Ureter (tissue), 1 donor: Measurements from ENCODE around the gene ZBTB46. TPM values are rescaled to one million over a fixed set of nuclear protein-coding genes. Genes with fewer than 3 reads are reported as not detected.
"Not testable (repeated sequence)": the region's sequence is repeated elsewhere in the genome, so short reads cannot be mapped to it uniquely, and the experiment has no call there.

Source experiments
- DNase-seq: peaks from one replicate; pipeline ENCODE4 v3.0.0-alpha.2; 2020; ENCODE audit warnings: low spot score
- total RNA-seq: library from RNA; stranded (reverse); gene quantifications from one replicate; pipeline ENCODE4 v1.2.4, GENCODE V29; 2023
- donor health status: DM: yes; HTN: yes; CAD: no.

The ZBTB46 gene
- total RNA-seq, 1 donor from 2014 or later = 10.2 TPM

- no peak for DNase-seq
Observed at GRCh38 chr20:63858393-63859165, 27.5 kb upstream of the ZBTB46 start.

- no peak for DNase-seq
Observed at GRCh38 chr20:63857764-63858392, 26.8 kb upstream of the ZBTB46 start.

DNA sequence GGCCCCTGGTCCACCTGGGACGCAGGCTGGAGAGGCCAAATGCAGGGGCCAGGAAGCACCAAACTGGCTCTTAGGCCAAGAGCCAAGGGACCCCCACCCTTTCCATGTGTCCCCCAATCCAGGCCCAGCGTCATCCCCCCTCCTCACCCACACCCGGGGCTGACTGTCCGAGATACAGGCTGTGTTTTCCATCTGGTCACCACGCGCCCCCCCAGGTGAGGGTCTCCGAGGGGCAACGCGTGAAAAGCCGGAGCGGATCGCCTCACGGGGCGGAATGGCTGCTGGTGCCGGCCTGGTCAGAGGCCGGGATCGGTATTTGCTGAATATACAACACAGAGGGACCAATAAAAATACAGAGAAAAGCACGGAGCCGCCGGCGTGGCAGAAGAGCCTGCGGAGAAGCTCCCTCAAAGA lies 25.0 kb upstream of the ZBTB46 start:
- DNase-seq = no peak

- no peak for DNase-seq
Observed at GRCh38 chr20:63855363-63856097, 24.5 kb upstream of the ZBTB46 start.

- DNase-seq = no peak
Observed at GRCh38 chr20:63854766-63855362, 23.8 kb upstream of the ZBTB46 start.

- no peak for DNase-seq
Observed at GRCh38 chr20:63854069-63854765, 23.2 kb upstream of the ZBTB46 start.

- not testable (repeated sequence) for DNase-seq
Observed at GRCh38 chr20:63853733-63854068, 22.6 kb upstream of the ZBTB46 start.

- DNase-seq = not testable (repeated sequence)
Observed at GRCh38 chr20:63851548-63851943, 20.5 kb upstream of the ZBTB46 start.

DNA sequence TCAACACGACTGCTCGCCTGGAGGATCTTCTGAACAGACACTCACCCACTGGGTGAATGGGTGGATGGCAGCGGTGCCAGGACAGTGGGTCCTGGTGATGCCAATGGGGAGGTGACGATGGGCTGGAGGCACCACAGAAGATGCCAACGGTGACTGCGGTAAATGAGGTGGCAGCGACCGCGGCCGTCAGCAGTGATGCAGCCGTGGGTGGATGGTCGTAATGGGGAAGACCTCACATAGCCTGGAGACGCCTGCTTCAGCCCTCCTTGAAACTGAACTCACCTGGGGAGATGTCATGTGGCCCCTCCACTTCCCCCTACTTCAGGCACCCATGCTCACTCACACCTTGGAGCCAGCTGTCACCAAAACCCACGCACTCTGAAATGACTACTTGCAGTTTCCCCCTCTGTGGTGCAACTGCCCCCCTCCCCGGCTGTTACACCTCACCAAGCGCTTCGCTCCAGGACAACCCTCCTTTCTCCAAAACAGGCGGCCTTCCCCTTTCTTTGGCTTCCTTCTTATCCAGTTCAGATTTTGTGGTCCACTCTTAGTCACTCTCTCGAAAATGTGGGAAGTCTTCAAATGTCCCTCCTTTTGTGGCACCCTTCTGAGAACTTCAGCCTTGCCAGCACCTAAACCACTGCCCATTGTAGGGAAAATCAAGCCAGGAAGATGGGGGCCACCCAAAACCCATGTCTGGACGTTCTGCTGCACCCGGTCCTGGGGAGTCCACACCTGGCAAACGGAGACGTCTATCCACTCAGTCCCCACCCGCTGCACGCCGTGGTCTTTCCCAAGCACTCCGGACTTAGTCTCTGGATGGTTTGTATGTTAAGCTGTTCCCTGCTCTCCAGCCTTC lies 19.9 kb upstream of the ZBTB46 start:
- DNase-seq = no peak

DNA sequence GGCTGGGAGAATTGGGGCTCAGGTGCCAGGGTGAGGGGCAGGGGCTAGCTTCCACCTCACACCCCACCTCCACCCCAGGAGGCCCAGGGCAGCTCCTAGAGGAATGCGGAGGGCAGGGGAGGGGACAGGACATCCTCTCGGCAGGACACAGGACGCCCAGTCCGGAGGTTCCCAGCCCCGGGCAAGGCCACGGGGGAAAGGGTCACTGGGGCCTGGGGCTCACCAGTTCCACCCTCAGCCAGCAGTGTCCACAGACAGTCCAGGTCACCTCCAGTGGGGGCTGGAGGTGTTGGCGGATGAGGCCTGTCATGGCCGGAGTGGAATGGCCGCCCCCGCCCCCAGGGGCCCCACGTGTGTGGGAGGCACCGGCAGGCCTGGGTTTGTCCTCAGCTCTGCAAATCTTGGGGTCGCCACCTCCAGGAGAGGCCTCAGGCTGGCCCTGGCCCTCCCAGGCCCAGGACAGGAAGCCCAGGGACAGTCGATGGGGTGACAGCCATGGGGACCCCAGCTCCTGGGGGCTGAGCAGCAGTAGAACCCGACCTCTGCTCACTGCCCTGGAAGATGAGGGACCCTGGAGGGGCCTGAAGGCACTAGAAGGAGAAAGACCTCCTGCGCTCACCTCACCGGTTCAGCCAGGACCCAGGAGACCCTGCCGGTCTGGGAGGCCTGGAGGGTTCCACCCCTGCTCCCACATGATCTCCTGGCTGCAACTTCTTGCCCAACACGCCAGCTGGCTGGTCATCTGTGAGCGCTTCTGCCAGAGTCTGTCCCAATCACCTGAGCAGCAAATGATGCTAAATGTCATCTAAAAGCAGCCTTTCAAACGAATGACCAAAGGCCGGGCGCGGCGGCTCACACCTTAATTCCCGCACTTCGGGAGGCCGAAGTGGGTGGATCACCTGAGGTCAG lies 17.2 kb upstream of the ZBTB46 start:
- DNase-seq = no peak

GRCh38 chr20:63847237-63848002 lies 16.4 kb upstream of the ZBTB46 start:
- DNase-seq = no peak

DNA sequence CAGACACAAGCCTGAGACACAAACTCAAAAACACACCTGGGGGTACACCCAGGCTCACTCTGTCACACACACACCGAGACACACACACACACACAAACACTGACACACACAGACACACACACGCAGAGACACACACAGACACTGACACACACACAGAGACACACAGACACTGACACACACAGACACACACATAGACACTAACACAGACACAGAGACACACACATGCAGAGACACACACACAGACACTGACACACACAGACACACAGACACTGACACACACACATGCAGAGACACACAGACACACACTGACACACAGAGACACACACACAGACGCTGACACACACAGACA lies 15.8 kb upstream of the ZBTB46 start:
- DNase-seq = no peak

- no peak for DNase-seq
Observed at GRCh38 chr20:63846128-63846771, 15.2 kb upstream of the ZBTB46 start.

GRCh38 chr20:63844511-63844991 lies 13.5 kb upstream of the ZBTB46 start:
- DNase-seq = no peak

DNA sequence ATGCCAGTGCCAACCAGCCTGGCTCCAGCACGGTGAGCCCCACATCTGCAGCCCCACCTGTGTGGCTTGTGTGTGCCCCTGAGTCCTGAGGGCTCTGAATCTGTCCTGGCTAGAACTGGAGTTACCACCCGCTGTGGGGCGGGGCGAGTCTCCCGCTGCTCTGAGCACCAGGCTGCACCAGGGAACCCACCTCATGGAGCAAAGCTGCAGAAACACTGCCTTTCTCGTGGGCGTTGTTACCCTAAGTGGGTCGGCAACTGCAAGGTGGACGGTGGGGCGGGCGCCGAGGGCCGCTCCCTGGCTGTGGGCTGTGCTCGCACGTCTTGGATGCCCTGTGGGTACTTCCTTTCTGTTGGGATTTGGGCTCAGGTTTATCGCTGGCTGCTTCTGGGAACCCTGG lies 12.7 kb upstream of the ZBTB46 start:
- no peak for DNase-seq

DNA sequence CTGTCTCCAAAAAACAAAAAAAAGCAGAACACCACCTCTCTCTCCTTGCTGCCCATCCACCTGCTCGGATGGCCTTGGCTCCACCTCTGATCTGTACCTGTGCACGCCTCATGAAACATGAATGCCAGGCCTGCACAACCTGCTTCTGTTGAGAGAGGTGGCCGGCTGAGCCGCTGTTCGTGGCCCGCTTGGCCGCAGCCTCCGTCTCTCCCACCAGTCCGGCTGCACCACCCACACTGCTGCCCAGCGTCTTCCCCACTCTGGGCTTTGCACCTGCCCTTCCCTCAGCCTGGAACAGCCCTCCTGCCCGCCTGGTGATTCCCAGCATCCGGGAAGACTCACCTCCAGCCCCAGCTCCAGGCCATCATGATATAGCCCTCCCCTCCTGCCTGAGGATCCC lies 12.2 kb upstream of the ZBTB46 start:
- DNase-seq = no peak

GRCh38 chr20:63842258-63842657 lies 11.2 kb upstream of the ZBTB46 start:
- no peak for DNase-seq

DNA sequence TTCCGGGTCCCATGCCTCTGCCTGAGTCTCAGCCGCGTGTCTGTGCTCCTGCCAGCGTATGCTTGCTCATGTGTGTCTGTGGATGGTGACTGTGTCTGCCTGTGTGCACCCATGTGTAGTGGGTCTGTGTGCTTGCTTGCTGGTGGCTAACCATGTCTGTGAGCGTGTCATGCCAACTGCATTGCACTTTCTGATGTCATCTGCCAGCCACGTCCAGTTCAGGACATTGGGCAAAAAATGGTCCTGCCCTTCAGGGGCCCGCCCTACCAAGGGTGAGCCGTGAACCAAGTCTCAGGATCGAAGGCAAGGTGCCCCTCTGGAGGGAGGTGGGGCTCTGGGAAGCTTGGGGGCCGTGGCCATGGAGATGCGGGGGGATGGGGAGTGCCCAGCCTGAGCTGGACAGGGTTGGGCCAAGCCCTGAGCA lies 9.4 kb upstream of the ZBTB46 start:
- no peak for DNase-seq
